Panc1 (cell line): Measurements from ENCODE around the gene SLC22A7. TPM values are rescaled to one million over a fixed set of nuclear protein-coding genes. Genes with fewer than 3 reads are reported as not detected.

Experiments used
- ATAC-seq: fragments of 200-7000 bp; cut with Tn5 transposase; 2 replicates; pipeline ENCODE4 v1.9.1; 2020; ENCODE audit warnings: mild to moderate bottlenecking, moderate library complexity
- BruUV-seq: library from RNA; stranded (reverse); fragments of 400-500 nt; replicated peaks from 2 replicates; lab custom pipeline; 2021; lab: Mats Ljungman, UMichigan
- CTCF ChIA-PET: fragments of 300-600 bp; sonication (Branson Sonifier 250); formaldehyde crosslinking; loops from one replicate; lab custom pipeline; 2022; ENCODE audit warnings: antibody characterized with exemption; lab: Charles Lee
- POLR2A ChIA-PET: fragments of 300-600 bp; sonication (Branson Sonifier 250); formaldehyde crosslinking; loops from one replicate; lab custom pipeline; 2022; ENCODE audit warnings: antibody characterized with exemption; lab: Charles Lee
- DNase-seq: peaks from one replicate; pipeline ENCODE4 v3.0.0-alpha.2; 2010; ENCODE audit warnings: low read depth, low spot score
- H3K27ac ChIP-seq: 2 replicates; pipeline ENCODE4 v1.5.1; 2011; ENCODE audit warnings: mild to moderate bottlenecking, low read length, inconsistent platforms
- H3K27me3 ChIP-seq: fragments of 200-500 bp; sonication (Bioruptor generic); 2 replicates; pipeline ENCODE4 v1.6.0; 2014; ENCODE audit warnings: low read length, inconsistent platforms; ENCODE audit not compliant: control insufficient read depth, insufficient read depth
- H3K36me3 ChIP-seq: fragments of 200-500 bp; sonication (Bioruptor generic); 2 replicates; pipeline ENCODE4 v1.5.1; 2014; ENCODE audit warnings: inconsistent platforms, mild to moderate bottlenecking, low read length, moderate library complexity; ENCODE audit not compliant: control insufficient read depth, insufficient read depth
- H3K4me1 ChIP-seq: 2 replicates; pipeline ENCODE4 v1.5.1; 2011; ENCODE audit warnings: inconsistent platforms, mild to moderate bottlenecking, low read length, moderate library complexity; ENCODE audit not compliant: control insufficient read depth, insufficient read depth
- H3K4me3 ChIP-seq, 2 experiments: 2 replicates each; pipeline ENCODE4 v1.5.1; 2011 to 2012; ENCODE audit warnings: low read depth in 2 of 2, low read length in 2 of 2, mild to moderate bottlenecking in 2 of 2, inconsistent platforms in 1 of 2, moderate library complexity in 1 of 2
- H3K9me3 ChIP-seq: fragments of 200-500 bp; sonication (Bioruptor generic); 2 replicates; pipeline ENCODE4 v1.5.1; 2014; ENCODE audit warnings: low read depth, mild to moderate bottlenecking, inconsistent platforms, low read length, moderate library complexity; ENCODE audit not compliant: control insufficient read depth, insufficient read depth
- POLR2AphosphoS5 ChIP-seq: IDR thresholded peaks from 2 replicates; pipeline ENCODE4 v1.6.1; 2012; ENCODE audit warnings: mild to moderate bottlenecking, low read depth, low read length, moderate library complexity
- SIN3A ChIP-seq: IDR thresholded peaks from 2 replicates; pipeline ENCODE4 v1.6.1; 2012; ENCODE audit warnings: low read depth, mild to moderate bottlenecking, low read length, moderate library complexity, borderline replicate concordance; ENCODE audit not compliant: insufficient read depth
- TCF7L2 ChIP-seq: IDR thresholded peaks from 2 replicates; pipeline ENCODE4 v1.6.1; 2011; ENCODE audit warnings: mild to moderate bottlenecking, low read depth, low read length, inconsistent platforms
- in situ Hi-C: cut with HindIII; loops from 2 replicates; pipeline ENCODE4 v1.10.0; 2016; ENCODE audit warnings: low sequenced_read_pairs, low pct_unique_long_range_greater_than_20kb
- intact Hi-C: fragments of 100-400 bp; cut with micrococcal nuclease; formaldehyde crosslinking; loops from one replicate; pipeline ENCODE4 v1.10.0; 2022; ENCODE audit not compliant: unreplicated experiment
- total RNA-seq: library from RNA; stranded (reverse); gene quantifications from one replicate; pipeline ENCODE4 v1.2.1, GENCODE V29; 2021; ENCODE audit not compliant: unreplicated experiment
- TF ChIP-seq, protein P1 (sequence below), 2 experiments: IDR thresholded peaks; 2 replicates each; pipeline ENCODE4 v1.6.1; 2011 to 2012; ENCODE audit warnings: low read depth in 2 of 2, control low read depth in 1 of 2, low read length in 1 of 2, mild to moderate bottlenecking in 1 of 2, moderate library complexity in 1 of 2; ENCODE audit not compliant: insufficient read depth in 1 of 2
- TF ChIP-seq, protein P2 (sequence below): fragments of 450-650 bp; IDR thresholded peaks from 2 replicates; pipeline ENCODE4 v1.5.1; 2017; ENCODE audit warnings: mild to moderate bottlenecking

The SLC22A7 gene
- total RNA-seq, 1 experiment from 2014 or later = not detected

DNA sequence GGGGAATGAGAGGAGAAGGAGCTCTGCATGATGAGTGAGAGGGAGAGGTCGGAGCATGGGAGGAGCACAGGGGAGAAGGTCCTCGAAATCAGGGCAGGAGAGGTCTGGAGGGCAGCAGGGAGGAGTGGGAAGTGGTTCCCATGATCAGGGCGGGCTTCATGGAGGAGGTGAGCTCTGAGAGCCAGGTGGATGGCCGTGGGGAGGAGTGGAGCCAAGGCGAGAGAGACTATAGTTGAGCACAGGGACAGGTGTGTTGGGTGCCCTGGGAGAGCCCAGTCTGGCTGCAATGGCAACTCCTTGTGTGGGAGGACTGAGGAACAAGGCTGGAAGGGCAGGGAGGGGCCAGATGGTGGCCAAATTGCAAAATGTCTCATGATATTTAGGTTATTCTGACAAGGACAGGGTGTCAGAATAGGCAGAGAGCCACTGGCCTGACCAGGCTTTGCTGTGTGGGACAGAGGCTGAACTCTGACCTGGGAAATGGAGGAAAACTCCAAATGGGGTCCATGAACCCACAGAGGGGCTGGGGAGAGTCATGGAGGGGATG is 33.4 kb upstream of the SLC22A7 start:
- H3K9me3 ChIP-seq = no peaks in the 10 kb centered on the region
- ChIA-PET POLR2A (no interaction called here), CTCF (no interaction called here)
- no peak for DNase-seq
- ATAC-seq = no peak
- no peaks in the 10 kb centered on the region for H3K36me3 ChIP-seq
- no peaks in the 10 kb centered on the region for H3K27me3 ChIP-seq
- in situ Hi-C loops = no loop called here
- no TSS peak for BruUV-seq
- intact Hi-C loops = no loop called here
- TF ChIP-seq, protein P1, sequence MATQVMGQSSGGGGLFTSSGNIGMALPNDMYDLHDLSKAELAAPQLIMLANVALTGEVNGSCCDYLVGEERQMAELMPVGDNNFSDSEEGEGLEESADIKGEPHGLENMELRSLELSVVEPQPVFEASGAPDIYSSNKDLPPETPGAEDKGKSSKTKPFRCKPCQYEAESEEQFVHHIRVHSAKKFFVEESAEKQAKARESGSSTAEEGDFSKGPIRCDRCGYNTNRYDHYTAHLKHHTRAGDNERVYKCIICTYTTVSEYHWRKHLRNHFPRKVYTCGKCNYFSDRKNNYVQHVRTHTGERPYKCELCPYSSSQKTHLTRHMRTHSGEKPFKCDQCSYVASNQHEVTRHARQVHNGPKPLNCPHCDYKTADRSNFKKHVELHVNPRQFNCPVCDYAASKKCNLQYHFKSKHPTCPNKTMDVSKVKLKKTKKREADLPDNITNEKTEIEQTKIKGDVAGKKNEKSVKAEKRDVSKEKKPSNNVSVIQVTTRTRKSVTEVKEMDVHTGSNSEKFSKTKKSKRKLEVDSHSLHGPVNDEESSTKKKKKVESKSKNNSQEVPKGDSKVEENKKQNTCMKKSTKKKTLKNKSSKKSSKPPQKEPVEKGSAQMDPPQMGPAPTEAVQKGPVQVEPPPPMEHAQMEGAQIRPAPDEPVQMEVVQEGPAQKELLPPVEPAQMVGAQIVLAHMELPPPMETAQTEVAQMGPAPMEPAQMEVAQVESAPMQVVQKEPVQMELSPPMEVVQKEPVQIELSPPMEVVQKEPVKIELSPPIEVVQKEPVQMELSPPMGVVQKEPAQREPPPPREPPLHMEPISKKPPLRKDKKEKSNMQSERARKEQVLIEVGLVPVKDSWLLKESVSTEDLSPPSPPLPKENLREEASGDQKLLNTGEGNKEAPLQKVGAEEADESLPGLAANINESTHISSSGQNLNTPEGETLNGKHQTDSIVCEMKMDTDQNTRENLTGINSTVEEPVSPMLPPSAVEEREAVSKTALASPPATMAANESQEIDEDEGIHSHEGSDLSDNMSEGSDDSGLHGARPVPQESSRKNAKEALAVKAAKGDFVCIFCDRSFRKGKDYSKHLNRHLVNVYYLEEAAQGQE (IDR thresholded peaks at IDR 0.05; ENCODE audit: insufficient read depth in 1 of 2, low read depth in 2 of 2, low read length in 1 of 2) = no peak
- TF ChIP-seq POLR2AphosphoS5 = no peak
- H3K4me3 ChIP-seq = no peak overlapping the region
- H3K27ac ChIP-seq = no peak overlapping the region
- H3K4me1 ChIP-seq = peaks cover 9% of the 10 kb centered on the region

DNA sequence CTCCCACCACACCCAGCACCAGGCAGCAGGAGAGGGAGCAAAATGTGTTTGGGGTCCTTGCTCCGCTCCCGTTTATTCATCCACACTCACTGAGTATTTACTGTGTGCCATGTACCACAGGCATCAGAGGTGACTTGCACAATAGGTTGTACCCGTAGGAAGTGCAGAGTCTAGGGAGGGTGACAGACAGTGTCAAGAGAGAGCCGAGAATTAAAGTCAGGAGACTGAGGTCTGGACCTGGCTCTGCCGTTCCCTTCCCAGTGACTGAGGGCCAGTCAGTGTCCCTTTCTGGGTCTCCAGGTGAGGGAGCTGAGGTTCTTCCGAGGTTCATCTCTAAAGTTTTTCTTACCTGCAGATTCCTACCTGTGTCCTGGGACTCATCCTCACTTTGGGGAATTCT is 32.5 kb upstream of the SLC22A7 start:
- POLR2A ChIA-PET = no interaction called here
- H3K9me3 ChIP-seq = no peaks in the 10 kb centered on the region
- CTCF ChIA-PET = no interaction called here
- in situ Hi-C loops (no loop called here), intact Hi-C loops (no loop called here)
- DNase-seq = no peak
- BruUV-seq = no TSS peak
- H3K27ac ChIP-seq = no peak overlapping the region
- no peak for ATAC-seq
- no peaks in the 10 kb centered on the region for H3K36me3 ChIP-seq
- no peak for TF ChIP-seq SIN3A
- no peak for TF ChIP-seq POLR2AphosphoS5
- TF ChIP-seq TCF7L2 = no peak
- TF ChIP-seq, protein P1 (IDR thresholded peaks at IDR 0.05; ENCODE audit: insufficient read depth in 1 of 2, low read depth in 2 of 2, low read length in 1 of 2) = no peak
- TF ChIP-seq, protein P2, sequence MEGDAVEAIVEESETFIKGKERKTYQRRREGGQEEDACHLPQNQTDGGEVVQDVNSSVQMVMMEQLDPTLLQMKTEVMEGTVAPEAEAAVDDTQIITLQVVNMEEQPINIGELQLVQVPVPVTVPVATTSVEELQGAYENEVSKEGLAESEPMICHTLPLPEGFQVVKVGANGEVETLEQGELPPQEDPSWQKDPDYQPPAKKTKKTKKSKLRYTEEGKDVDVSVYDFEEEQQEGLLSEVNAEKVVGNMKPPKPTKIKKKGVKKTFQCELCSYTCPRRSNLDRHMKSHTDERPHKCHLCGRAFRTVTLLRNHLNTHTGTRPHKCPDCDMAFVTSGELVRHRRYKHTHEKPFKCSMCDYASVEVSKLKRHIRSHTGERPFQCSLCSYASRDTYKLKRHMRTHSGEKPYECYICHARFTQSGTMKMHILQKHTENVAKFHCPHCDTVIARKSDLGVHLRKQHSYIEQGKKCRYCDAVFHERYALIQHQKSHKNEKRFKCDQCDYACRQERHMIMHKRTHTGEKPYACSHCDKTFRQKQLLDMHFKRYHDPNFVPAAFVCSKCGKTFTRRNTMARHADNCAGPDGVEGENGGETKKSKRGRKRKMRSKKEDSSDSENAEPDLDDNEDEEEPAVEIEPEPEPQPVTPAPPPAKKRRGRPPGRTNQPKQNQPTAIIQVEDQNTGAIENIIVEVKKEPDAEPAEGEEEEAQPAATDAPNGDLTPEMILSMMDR = no peak
- H3K4me3 ChIP-seq = no peak overlapping the region
- H3K4me1 ChIP-seq = peaks cover 9% of the 10 kb centered on the region
- H3K27me3 ChIP-seq = no peaks in the 10 kb centered on the region
